ENCODE measurements around the gene TGFB1I1. TPM values are rescaled to one million over a fixed set of nuclear protein-coding genes. Genes with fewer than 3 reads are reported as not detected.

The TGFB1I1 gene
- total and polyA plus RNA-seq, 2 experiments from 2014 or later = 4.1 to 4.2 TPM

DNA sequence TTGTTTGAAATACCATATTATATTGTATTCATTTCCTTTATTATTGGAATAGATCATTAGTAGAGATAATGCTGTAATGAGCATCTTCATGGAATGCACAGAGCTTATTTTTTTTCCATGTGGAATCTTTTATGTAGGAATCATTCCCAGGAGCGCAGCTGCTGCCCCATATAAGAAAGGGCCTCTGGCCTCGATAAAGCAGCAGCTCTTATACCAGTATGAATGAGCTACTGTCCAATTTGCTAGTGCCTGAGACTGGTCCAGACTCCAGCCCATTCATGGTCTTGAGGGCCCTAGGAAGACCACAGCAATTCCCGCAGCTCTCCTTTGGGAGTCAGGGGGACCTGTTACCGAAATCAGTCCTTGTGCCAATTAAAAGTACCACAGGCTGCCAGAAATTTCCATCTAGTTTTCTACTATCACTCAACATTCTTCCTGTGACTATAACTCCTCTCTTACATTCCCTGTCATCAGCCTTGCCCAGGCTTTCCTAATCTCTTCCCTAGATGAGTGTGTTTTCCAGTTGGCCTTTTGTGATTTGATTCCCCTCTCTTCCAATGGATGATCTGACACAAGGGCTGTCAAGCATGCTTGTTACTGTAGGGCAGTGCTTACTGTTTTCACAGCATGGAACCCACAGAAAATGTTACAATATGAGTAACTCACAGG, 31.3 kb upstream of the TGFB1I1 start:
- peaks cover 6% of the 10 kb centered on the region; the same call in 1 of the 2 replicates for H3K27me3 ChIP-seq (ENCODE audit: insufficient read depth)
- TF ChIP-seq ZNF331 (CRISPR knock-in tag; IDR thresholded peaks at IDR 0.05; ENCODE audit: low read depth) = no peak
- TF ChIP-seq, protein P1, sequence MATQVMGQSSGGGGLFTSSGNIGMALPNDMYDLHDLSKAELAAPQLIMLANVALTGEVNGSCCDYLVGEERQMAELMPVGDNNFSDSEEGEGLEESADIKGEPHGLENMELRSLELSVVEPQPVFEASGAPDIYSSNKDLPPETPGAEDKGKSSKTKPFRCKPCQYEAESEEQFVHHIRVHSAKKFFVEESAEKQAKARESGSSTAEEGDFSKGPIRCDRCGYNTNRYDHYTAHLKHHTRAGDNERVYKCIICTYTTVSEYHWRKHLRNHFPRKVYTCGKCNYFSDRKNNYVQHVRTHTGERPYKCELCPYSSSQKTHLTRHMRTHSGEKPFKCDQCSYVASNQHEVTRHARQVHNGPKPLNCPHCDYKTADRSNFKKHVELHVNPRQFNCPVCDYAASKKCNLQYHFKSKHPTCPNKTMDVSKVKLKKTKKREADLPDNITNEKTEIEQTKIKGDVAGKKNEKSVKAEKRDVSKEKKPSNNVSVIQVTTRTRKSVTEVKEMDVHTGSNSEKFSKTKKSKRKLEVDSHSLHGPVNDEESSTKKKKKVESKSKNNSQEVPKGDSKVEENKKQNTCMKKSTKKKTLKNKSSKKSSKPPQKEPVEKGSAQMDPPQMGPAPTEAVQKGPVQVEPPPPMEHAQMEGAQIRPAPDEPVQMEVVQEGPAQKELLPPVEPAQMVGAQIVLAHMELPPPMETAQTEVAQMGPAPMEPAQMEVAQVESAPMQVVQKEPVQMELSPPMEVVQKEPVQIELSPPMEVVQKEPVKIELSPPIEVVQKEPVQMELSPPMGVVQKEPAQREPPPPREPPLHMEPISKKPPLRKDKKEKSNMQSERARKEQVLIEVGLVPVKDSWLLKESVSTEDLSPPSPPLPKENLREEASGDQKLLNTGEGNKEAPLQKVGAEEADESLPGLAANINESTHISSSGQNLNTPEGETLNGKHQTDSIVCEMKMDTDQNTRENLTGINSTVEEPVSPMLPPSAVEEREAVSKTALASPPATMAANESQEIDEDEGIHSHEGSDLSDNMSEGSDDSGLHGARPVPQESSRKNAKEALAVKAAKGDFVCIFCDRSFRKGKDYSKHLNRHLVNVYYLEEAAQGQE (IDR thresholded peaks at IDR 0.05; ENCODE audit: unreplicated experiment) = no peak
- TF ChIP-seq CREB1 (CRISPR knock-in tag; IDR thresholded peaks at IDR 0.05; ENCODE audit: low read depth) = no peak
- no peak for TF ChIP-seq STAT1 (IDR thresholded peaks at IDR 0.05; ENCODE audit: unreplicated experiment)
- TF ChIP-seq NANOG (IDR thresholded peaks at IDR 0.05; ENCODE audit: borderline replicate concordance) = no peak
- no peak for TF ChIP-seq EZH2phosphoT487 (IDR thresholded peaks at IDR 0.05; ENCODE audit: unreplicated experiment)
- TF ChIP-seq ZNF462 (CRISPR knock-in tag; IDR thresholded peaks at IDR 0.05) = no peak
- TF ChIP-seq, protein P2, sequence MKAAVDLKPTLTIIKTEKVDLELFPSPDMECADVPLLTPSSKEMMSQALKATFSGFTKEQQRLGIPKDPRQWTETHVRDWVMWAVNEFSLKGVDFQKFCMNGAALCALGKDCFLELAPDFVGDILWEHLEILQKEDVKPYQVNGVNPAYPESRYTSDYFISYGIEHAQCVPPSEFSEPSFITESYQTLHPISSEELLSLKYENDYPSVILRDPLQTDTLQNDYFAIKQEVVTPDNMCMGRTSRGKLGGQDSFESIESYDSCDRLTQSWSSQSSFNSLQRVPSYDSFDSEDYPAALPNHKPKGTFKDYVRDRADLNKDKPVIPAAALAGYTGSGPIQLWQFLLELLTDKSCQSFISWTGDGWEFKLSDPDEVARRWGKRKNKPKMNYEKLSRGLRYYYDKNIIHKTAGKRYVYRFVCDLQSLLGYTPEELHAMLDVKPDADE (IDR thresholded peaks at IDR 0.05) = no peak
- no peak for TF ChIP-seq JUNB (IDR thresholded peaks at IDR 0.05; ENCODE audit: unreplicated experiment)
- TF ChIP-seq CTCF (conservative IDR thresholded peaks at IDR 0.05; ENCODE audit: low read depth in 2 of 2) = no peak
- TF ChIP-seq EZH2 (IDR thresholded peaks at IDR 0.05; ENCODE audit: low read depth, unreplicated experiment) = no peak
- no peak for TF ChIP-seq ZNF114 (CRISPR knock-in tag; IDR thresholded peaks at IDR 0.05)
- no peak for TF ChIP-seq POLR2AphosphoS5 (IDR thresholded peaks at IDR 0.05; ENCODE audit: low read depth)
- Mint-ChIP-seq H3K27ac (no peak overlapping the region), H3K36me3 (ENCODE audit: low read depth) (no peaks in the 10 kb centered on the region), H3K4me1 (peaks cover 4% of the 10 kb centered on the region), H3K9me3 (no peaks in the 10 kb centered on the region; the same call in 2 of the 3 replicates), H3K4me3 (no peak overlapping the region), H3K27me3 (ENCODE audit: insufficient read depth, low read depth, poor library complexity) (peaks cover 2% of the 10 kb centered on the region)
- H3K36me3 ChIP-seq (ENCODE audit: insufficient read depth) = no peaks in the 10 kb centered on the region
- no peak overlapping the region for H3K4me3 ChIP-seq
- no peak for ATAC-seq
- H3K4me2 ChIP-seq = no peak overlapping the region
- H3F3A ChIP-seq (replicated peaks; ENCODE audit: low read depth) = no peaks in the 10 kb centered on the region
- no peaks in the 10 kb centered on the region for H4K20me1 ChIP-seq (replicated peaks; ENCODE audit: insufficient read depth)
- H3K4me1 ChIP-seq (ENCODE audit: insufficient read depth) = no peaks in the 10 kb centered on the region
- H3K79me2 ChIP-seq (replicated peaks; ENCODE audit: insufficient read depth) = no peaks in the 10 kb centered on the region
- no peak overlapping the region for H3K27ac ChIP-seq (ENCODE audit: low read depth)
- no peaks in the 10 kb centered on the region for H3K9me2 ChIP-seq (ENCODE audit: insufficient read depth)
- no peak overlapping the region for H2AFZ ChIP-seq
- no peak for DNase-seq (ENCODE audit: low spot score)

Measured in GM23338 (cell line).